ENCODE measurements around the gene RBM19. TPM values are rescaled to one million over a fixed set of nuclear protein-coding genes. Genes with fewer than 3 reads are reported as not detected.

The RBM19 gene
- total and polyA plus RNA-seq, 2 donors (not counting 1 experiment from before 2014, with no cell fraction given), result 10.5 to 16.5 TPM

GRCh38 chr12:113842699-113843098, 123.4 kb downstream of the RBM19 start:
- Histone ChIP-seq H3K4me1 (ENCODE audit: control insufficient read depth, extremely low read depth, insufficient read depth, low read length) (no peaks in the 10 kb centered on the region), H3K4me3 (replicated peaks in 1 of 4; ENCODE audit: control extremely low read depth in 1 of 4, insufficient read depth in 1 of 4, low read depth in 3 of 4, low read length in 4 of 4) (no peak overlapping the region), H3K9ac (ENCODE audit: insufficient read depth, low read length) (no peak overlapping the region), H3K36me3 (ENCODE audit: control insufficient read depth, insufficient read depth, low read length) (peaks cover 1% of the 10 kb centered on the region), H4K20me1 (ENCODE audit: control insufficient read depth, extremely low read depth, insufficient read depth, low read length) (no peaks in the 10 kb centered on the region), H3K79me2 (ENCODE audit: control insufficient read depth, insufficient read depth, low read length) (no peaks in the 10 kb centered on the region), H3K27ac (ENCODE audit: insufficient read depth, low read length) (no peak overlapping the region), H3K9me3 (ENCODE audit: control insufficient read depth, insufficient read depth, low read depth, low read length) (no peaks in the 10 kb centered on the region), H2AFZ (ENCODE audit: low read length) (no peak overlapping the region), H3K27me3 (ENCODE audit: control insufficient read depth, insufficient read depth, low read length) (no peaks in the 10 kb centered on the region), H3K4me2 (ENCODE audit: extremely low read depth, insufficient read depth, low read length) (no peak overlapping the region)
- DNase-seq (ENCODE audit: low read depth in 2 of 2), result no peak
- TF ChIP-seq, protein P1, sequence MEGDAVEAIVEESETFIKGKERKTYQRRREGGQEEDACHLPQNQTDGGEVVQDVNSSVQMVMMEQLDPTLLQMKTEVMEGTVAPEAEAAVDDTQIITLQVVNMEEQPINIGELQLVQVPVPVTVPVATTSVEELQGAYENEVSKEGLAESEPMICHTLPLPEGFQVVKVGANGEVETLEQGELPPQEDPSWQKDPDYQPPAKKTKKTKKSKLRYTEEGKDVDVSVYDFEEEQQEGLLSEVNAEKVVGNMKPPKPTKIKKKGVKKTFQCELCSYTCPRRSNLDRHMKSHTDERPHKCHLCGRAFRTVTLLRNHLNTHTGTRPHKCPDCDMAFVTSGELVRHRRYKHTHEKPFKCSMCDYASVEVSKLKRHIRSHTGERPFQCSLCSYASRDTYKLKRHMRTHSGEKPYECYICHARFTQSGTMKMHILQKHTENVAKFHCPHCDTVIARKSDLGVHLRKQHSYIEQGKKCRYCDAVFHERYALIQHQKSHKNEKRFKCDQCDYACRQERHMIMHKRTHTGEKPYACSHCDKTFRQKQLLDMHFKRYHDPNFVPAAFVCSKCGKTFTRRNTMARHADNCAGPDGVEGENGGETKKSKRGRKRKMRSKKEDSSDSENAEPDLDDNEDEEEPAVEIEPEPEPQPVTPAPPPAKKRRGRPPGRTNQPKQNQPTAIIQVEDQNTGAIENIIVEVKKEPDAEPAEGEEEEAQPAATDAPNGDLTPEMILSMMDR (conservative IDR thresholded peaks at IDR 0.05 in 1 of 2, IDR thresholded peaks at IDR 0.05 in 1 of 2; ENCODE audit: low read depth in 1 of 2, low read length in 2 of 2), result no peak
- TF ChIP-seq EZH2 (IDR thresholded peaks at IDR 0.05; ENCODE audit: low read length, missing control alignments), result no peak

GRCh38 chr12:113841786-113842185, 124.3 kb downstream of the RBM19 start:
- Histone ChIP-seq H3K9me3 (ENCODE audit: control insufficient read depth, insufficient read depth, low read depth, low read length) (no peaks in the 10 kb centered on the region), H3K79me2 (ENCODE audit: control insufficient read depth, insufficient read depth, low read length) (no peaks in the 10 kb centered on the region), H3K36me3 (ENCODE audit: control insufficient read depth, insufficient read depth, low read length) (peaks cover 1% of the 10 kb centered on the region), H3K4me1 (ENCODE audit: control insufficient read depth, extremely low read depth, insufficient read depth, low read length) (no peaks in the 10 kb centered on the region), H4K20me1 (ENCODE audit: control insufficient read depth, extremely low read depth, insufficient read depth, low read length) (no peaks in the 10 kb centered on the region), H3K9ac (ENCODE audit: insufficient read depth, low read length) (no peak overlapping the region), H2AFZ (ENCODE audit: low read length) (no peak overlapping the region), H3K4me2 (ENCODE audit: extremely low read depth, insufficient read depth, low read length) (no peak overlapping the region), H3K4me3 (replicated peaks in 1 of 4; ENCODE audit: control extremely low read depth in 1 of 4, insufficient read depth in 1 of 4, low read depth in 3 of 4, low read length in 4 of 4) (no peak overlapping the region), H3K27ac (ENCODE audit: insufficient read depth, low read length) (no peak overlapping the region), H3K27me3 (ENCODE audit: control insufficient read depth, insufficient read depth, low read length) (no peaks in the 10 kb centered on the region)
- no peak for TF ChIP-seq EZH2 (IDR thresholded peaks at IDR 0.05; ENCODE audit: low read length, missing control alignments)
- TF ChIP-seq, protein P1 (conservative IDR thresholded peaks at IDR 0.05 in 1 of 2, IDR thresholded peaks at IDR 0.05 in 1 of 2; ENCODE audit: low read depth in 1 of 2, low read length in 2 of 2), result no peak
- DNase-seq (ENCODE audit: low read depth in 2 of 2), result no peak

- H3K9me3 ChIP-seq (ENCODE audit: control insufficient read depth, insufficient read depth, low read depth, low read length), result no peaks in the 10 kb centered on the region
- H3K27me3 ChIP-seq (ENCODE audit: control insufficient read depth, insufficient read depth, low read length), result no peaks in the 10 kb centered on the region
- peaks cover 1% of the 10 kb centered on the region for H3K36me3 ChIP-seq (ENCODE audit: control insufficient read depth, insufficient read depth, low read length)
- DNase-seq (ENCODE audit: low read depth in 2 of 2), result no peak
- H3K4me2 ChIP-seq (ENCODE audit: extremely low read depth, insufficient read depth, low read length), result no peak overlapping the region
- no peak overlapping the region for H3K9ac ChIP-seq (ENCODE audit: insufficient read depth, low read length)
- H3K79me2 ChIP-seq (ENCODE audit: control insufficient read depth, insufficient read depth, low read length), result no peaks in the 10 kb centered on the region
- H2AFZ ChIP-seq (ENCODE audit: low read length), result no peak overlapping the region
- no peak overlapping the region for H3K4me3 ChIP-seq (replicated peaks in 1 of 4; ENCODE audit: control extremely low read depth in 1 of 4, insufficient read depth in 1 of 4, low read depth in 3 of 4, low read length in 4 of 4)
- no peaks in the 10 kb centered on the region for H3K4me1 ChIP-seq (ENCODE audit: control insufficient read depth, extremely low read depth, insufficient read depth, low read length)
- TF ChIP-seq, protein P1 (conservative IDR thresholded peaks at IDR 0.05 in 1 of 2, IDR thresholded peaks at IDR 0.05 in 1 of 2; ENCODE audit: low read depth in 1 of 2, low read length in 2 of 2), result no peak
- no peak for TF ChIP-seq EZH2 (IDR thresholded peaks at IDR 0.05; ENCODE audit: low read length, missing control alignments)
- H4K20me1 ChIP-seq (ENCODE audit: control insufficient read depth, extremely low read depth, insufficient read depth, low read length), result no peaks in the 10 kb centered on the region
- no peak overlapping the region for H3K27ac ChIP-seq (ENCODE audit: insufficient read depth, low read length)
These were observed 125.6 kb downstream of the RBM19 start for GRCh38 chr12:113840401-113841042.
